ENCODE data around the gene MPPE1.
A peak's percentile ranks its signal among the peaks of the same experiment; 100 is the strongest.
"Not testable (repeated sequence)": the region's sequence is repeated elsewhere in the genome, so short reads cannot be mapped to it uniquely, and the experiment has no call there.

Gene MPPE1

GRCh38 chr18:11859282-11859830, 48.8 kb downstream of the MPPE1 start:
- no peak overlapping the region for H3K4me3 ChIP-seq (ENCODE audit: low read depth, low read length)

GRCh38 chr18:11857177-11857887, 50.8 kb downstream of the MPPE1 start:
- H3K4me3 ChIP-seq (ENCODE audit: low read depth, low read length): no peak overlapping the region

DNA sequence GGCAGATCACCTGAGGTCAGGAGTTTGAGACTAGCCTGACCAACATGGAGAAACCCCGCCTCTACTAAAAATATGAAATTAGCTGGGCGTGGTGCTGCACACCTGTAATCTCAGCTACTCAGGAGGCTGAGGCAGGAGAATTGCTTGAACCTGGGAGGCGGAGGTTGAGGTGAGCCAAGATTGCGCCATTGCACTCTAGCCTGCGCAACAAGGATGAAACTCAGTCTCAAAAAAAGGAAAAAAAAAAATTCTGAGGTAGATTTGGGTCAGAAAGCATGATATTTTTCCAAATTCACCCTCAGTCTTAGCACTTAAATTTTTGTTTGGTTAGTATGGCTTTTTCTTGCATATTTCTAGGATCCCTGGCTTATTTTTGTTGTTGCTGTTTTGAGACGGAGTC, 53.6 kb downstream of the MPPE1 start:
- not testable (repeated sequence) for H3K4me3 ChIP-seq (ENCODE audit: low read depth, low read length)

- peak overlapping the region; percentile 100 for H3K4me3 ChIP-seq (ENCODE audit: low read depth, low read length)
Observed at GRCh38 chr18:11851806-11852337, 56.2 kb downstream of the MPPE1 start.

DNA sequence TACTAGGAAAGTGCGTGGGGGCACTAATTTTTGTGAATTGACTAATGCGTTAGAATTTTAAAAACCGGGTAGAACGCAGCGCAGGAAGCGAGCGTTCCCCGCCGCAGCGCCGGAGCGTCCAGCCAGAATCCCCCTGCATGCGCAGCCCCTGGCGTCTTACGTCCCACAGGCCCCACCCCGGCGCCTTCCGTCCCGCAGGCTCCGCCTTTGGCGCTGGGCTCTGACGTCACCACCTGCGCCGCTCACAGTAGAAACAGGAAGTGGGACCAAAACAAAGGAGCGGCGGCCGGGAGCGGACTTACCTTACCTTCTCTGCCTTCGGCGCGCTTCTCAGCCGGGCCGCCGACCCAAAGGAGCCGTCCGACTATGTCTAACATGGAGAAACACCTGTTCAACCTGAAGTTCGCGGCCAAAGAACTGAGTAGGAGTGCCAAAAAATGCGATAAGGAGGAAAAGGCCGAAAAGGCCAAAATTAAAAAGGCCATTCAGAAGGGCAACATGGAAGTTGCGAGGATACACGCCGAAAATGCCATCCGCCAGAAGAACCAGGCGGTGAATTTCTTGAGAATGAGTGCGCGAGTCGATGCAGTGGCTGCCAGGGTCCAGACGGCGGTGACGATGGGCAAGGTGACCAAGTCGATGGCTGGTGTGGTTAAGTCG, 56.8 kb downstream of the MPPE1 start, which contains the start of gene CHMP1B:
TSS of gene CHMP1B (plus strand) at position 268 of the 660 bp plus-strand sequence. CDS start at position 367, 99 bp downstream.
- peak within 1 kb of the TSS; percentile 100 for H3K4me3 ChIP-seq (ENCODE audit: low read depth, low read length)

DNA sequence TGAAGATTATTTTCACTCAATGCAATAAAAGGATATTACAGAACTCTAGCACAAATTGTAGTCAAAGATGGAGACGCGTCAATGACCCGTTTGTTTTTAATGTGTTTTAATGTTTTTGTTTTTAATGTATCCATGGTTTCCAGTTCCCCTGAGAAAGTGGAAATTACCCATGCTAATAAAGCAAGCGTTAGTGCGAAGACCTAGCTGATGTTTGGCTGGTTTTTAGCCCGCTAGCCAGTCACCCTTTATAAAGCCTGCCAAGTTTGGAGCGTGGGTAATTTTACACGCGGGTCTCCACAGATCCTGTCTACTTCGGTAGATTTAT, 57.3 kb downstream of the MPPE1 start:
- peak overlapping the region; percentile 100 for H3K4me3 ChIP-seq (ENCODE audit: low read depth, low read length)

DNA sequence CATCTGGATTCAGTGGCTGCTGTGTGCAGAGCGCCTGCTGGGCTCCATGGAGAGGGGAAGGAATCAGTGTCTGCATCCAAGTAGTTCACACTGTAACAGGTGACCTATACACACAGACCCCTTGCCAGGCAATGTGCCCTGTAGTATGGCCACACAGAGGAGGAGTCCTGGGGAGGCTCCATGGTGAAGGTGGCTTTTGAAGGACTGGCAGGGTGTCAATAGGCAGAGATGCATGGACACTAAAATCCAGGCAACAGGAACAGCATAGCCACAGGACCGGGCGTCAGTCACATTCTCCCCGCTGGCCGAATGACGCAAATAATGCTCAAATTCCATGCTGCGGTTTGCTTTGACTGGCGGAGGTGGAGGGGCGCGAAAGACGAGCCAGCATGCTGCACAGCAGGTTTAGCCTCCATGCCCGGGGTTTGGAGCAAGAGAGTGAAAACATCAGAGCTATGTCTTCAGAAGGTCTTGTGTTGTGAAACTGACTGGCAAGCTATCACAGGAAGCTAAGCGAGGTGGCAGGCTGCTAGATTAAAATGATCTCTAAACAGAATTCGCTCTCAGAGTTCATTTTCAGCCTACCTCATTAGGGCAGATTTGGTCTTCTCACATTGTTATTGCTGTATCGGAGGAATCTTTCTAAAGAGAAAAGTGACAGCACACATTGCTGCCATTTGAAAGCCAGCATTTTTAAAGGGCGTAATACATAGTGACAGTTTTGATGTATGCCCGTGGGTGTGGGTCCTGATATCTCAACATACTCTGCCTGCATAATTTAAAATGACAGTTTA, 58.1 kb downstream of the MPPE1 start:
- H3K4me3 ChIP-seq (ENCODE audit: low read depth, low read length): no peak overlapping the region

DNA sequence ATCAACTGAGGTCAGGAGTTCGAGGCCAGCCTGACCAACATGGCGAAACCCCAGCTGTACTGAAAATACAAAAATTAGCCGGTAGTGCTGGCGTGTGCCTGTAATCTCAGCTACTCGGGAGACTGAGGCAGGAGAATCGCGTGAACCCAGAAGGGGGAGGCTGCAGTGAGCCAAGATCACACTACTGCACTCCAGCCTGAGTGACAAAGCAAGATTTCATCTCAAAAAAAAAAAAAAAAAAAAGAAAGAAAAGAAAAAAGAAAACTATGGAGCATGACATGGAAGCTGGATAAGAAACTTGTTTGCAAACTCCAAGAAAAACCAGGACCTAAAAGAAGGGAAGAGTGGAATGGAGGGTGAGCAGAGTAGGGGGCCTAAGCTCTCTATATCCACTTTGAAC, 58.8 kb downstream of the MPPE1 start:
- H3K4me3 ChIP-seq (ENCODE audit: low read depth, low read length): no peak overlapping the region

DNA sequence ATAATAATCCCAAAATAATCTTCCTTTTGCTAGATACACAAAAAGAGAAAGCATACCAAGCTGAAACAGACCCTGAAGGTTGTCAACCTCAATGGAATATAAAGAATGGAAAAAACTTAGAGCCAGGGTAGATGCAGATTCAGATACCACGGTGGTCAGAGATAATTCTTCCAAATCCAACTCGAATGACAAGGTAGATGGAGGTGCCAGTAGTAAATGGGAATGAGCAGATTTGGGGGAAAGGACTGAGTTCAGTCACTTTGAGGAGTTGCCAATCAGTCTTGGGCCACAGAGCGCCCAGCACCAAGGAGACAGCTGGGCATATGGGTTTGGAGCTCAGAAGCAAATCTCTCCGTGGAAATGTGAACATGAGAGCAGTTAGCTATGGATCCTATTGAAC, 60.3 kb downstream of the MPPE1 start:
- no peak overlapping the region for H3K4me3 ChIP-seq (ENCODE audit: low read depth, low read length)

- H3K4me3 ChIP-seq (ENCODE audit: low read depth, low read length): no peak overlapping the region
Observed at GRCh38 chr18:11845654-11846053, 62.5 kb downstream of the MPPE1 start.

GRCh38 chr18:11844436-11844835, 63.7 kb downstream of the MPPE1 start:
- H3K4me3 ChIP-seq (ENCODE audit: low read depth, low read length): no peak overlapping the region

DNA sequence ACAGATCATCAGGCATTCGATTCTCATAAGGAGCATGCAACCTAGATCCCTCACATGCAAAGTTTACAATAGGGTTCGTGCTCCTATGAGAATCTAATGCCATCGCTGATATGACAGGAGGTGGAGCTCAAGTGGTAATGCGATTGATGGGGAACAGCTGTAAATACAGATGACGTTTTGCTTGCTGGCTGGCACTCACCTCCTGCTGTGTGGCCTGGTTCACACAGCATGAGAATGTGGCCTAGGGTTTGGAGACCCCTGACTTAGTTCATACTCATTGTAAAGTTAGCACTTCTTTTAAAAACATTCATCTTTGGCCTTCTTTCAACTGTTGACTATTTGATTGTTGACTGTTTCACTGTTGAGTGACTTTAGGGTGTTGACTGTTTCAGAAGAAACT, 65.6 kb downstream of the MPPE1 start:
- H3K4me3 ChIP-seq (ENCODE audit: low read depth, low read length): no peak overlapping the region

GRCh38 chr18:11840493-11840892, 67.6 kb downstream of the MPPE1 start:
- no peak overlapping the region for H3K4me3 ChIP-seq (ENCODE audit: low read depth, low read length)

- H3K4me3 ChIP-seq (ENCODE audit: low read depth, low read length): no peak overlapping the region
Observed at GRCh38 chr18:11839556-11839955, 68.6 kb downstream of the MPPE1 start.

- H3K4me3 ChIP-seq (ENCODE audit: low read depth, low read length): no peak overlapping the region
Observed at GRCh38 chr18:11834772-11835171, 73.3 kb downstream of the MPPE1 start.
